GM21367 (cell line): ENCODE measurements around the gene TSPYL4.
A peak's percentile ranks its signal among the peaks of the same experiment; 100 is the strongest.
"Not testable (repeated sequence)": the region's sequence is repeated elsewhere in the genome, so short reads cannot be mapped to it uniquely, and the experiment has no call there.

Source experiments
- ATAC-seq: cut with Tn5 transposase; IDR thresholded peaks from one replicate; pipeline ENCODE4 v1.9.1; 2021; ENCODE audit not compliant: unreplicated experiment

The TSPYL4 gene

DNA sequence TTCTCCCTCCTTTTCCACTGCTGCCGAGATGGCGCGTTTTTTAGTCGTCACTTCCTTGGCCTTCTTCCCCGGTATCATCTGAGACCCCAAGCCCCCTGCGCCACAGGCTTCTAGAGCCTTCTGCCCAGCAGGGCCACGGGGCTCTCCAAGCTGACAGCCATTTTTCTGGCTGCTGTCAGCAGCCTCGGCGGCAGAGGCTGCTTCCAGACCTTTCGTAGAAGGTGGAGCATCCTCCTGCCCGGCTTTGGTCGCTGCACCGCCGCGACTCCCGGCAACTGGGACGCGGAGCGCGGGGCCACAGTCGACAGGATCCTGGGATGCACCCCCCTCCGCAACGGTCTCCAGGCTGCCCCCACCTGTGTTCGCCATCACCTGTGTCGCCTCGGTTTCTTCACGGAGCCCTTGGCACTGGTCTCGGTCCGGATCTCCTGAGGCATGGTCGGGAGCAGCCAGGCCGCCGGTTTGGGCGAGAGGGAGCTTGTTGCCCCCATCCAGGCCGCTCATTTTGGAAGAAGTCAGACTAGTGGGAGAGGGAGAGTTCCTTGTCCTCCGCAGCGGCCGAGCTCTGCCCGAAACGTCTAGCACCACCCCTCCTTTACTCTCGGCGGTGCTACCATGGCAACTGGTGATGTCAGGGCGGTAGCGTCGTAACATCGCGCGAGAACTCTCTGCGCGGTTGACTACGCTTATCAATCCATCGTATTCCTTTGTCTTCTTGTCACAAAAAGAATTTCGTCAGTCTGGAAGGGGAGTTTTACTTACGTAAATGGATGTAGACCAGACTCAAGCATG lies at the start of gene TSPYL4:
Gene TSPYL4, minus strand, starts transcription at position 571 of the 792 bp plus-strand sequence. Its CDS starts 67 bp downstream, at position 504.
- ATAC-seq = peak; percentile 100

- ATAC-seq = no peak
Observed at GRCh38 chr6:116301104-116301503, 47.2 kb upstream of the TSPYL4 start.

DNA sequence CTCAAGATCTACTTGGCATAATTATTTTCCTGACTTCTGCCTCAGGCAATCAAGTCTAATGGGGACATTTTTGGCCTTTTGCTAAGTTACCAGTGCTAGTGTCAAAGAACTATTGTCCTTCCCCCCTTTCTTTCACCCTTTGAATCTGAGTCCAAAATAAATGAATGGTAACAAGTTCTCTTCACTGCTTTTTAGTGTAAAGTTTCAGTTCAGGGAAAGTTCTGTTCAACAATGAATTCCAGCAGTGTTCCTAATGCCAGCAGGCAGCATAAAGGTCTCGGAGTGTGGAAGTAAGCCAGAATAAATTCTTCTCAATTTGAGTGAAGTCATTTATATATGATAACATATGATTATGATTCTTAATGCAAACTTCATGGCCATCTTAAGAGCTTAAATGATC lies 46.7 kb upstream of the TSPYL4 start:
- no peak for ATAC-seq

DNA sequence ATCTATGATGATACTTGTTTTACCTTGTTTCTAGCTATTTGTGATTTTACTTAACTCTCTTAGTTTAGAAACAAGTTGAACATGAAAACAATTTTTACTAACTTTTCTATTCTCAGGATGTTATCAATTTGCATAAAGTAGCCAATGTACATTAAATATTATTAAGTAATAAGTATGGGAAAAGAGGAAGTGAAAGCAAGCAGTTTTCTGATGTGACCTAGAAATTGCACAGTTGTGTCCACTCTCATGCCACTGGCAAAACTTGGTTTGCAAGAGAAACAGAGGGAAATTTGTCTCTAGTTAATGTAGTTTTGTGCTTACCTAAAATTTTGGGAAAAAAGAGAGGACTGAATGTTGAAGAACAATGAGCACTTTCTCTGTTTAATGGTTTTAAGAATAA lies 45.1 kb upstream of the TSPYL4 start:
- no peak for ATAC-seq

DNA sequence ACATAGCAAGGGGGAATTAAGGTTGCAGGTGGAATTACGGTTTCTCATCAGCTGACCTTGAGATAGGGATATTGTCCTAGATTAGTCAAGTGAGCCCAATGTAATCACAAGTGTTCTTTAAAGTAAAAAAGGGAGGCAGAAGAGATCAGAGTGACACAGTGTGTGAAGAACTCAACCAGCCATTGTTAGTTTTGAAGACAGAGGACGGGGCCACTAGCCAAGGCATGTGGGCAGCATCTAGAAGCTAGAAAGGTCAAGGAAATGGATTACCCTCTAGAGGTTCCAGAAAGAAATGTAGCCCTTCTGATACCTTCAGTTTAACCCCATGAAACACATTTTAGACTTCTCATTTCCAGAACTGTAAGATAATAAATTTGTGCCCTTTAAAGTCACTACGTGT lies 44.4 kb upstream of the TSPYL4 start:
- ATAC-seq = no peak

DNA sequence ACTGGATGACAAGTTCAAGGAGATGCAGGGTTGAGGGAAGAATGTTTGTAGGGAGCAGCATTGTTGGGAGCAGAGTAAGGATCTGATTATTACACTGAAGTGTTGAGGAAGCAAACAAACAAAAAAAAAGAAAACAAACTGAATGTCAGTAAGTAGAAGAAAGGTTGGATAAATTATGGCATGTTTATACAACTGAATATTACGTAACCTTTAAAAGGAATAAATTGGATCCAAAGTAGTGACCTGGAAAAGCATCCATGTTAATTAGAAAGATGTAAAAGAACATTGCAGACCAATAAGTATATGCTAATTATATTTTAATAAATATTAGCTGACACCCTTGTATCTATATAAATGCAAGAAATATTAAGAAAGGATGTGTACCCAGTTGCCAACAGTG lies 38.7 kb upstream of the TSPYL4 start:
- ATAC-seq = no peak

DNA sequence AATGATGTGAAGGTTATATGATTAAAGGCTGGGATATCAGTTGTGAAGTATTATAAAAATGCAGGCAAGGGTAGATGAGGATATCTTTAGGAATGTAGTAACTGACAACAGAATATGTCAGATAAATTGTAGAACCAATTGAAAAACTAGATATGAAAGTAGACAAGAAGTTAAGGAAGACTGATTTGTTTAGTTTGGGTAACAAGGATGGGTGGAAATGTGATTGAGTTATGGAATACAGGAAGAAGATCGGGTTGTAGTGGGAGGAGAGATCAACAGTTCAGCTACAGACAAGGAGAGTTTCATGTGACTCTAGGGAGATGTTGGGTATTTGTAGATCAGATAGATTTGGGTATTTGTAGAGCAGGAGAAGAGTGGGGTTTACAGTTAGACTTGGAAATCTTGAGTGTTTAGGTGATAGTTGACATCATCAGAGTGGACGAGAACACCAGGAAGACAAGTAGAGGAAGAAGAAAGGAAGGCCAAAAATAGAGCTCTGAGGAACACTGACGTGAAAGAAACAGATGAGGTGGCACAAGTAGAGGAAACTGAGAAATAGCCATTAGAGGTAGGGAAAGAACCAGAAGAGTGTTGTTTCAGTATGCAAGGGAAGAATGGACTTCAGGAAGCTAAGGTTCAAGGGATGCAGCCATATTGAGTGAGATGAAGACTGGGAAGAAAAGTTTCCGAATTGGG lies 38.0 kb upstream of the TSPYL4 start:
- ATAC-seq = no peak

DNA sequence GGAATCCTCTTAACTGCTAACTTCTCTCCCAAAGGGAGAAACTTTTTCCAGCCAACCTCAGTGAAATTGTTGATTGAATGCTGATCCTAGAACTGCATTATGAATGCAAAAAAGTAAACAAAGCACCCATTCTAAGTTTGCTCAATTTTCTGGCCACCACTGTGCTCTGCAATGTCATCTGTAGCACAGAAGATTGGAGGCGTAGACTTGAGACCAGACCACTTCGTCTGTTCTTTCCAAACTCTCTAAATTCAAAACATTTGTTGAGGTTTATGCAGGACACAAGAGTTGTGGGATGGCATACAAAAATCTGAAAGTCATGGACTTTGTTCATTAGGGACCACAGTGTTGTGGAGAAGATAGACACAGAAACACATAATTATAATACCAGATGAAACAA lies 36.9 kb upstream of the TSPYL4 start:
- no peak for ATAC-seq

- ATAC-seq = no peak
Observed at GRCh38 chr6:116289876-116290275, 36.0 kb upstream of the TSPYL4 start.

DNA sequence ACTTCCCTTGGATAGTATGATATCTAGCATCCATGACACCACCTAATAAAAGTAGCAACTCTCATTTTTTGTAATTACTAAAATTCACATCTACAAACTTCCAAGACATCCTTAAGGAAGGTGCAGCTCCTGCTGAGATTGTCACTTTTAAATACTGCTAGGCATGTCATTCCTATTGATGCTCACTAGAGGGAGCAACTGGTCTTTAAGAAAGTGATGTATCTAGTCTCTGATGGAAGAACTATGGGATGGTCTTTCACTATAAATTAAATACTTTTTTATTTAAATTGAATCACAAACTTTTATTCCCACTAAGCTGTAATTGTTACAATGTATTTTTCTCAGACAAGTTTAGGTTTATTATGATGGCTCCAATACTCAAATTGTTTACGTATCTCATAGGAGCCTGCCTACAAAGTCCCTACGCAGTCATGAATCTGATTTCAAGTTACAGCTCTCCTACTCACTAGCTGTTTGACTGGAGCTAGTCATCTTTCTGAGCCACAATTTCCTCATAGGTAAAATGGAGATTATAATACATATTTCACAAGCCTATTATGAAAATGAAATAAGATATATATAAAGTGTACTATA lies 33.9 kb upstream of the TSPYL4 start:
- peak; percentile 79 for ATAC-seq

GRCh38 chr6:116286773-116287358 lies 33.0 kb upstream of the TSPYL4 start:
- no peak for ATAC-seq

DNA sequence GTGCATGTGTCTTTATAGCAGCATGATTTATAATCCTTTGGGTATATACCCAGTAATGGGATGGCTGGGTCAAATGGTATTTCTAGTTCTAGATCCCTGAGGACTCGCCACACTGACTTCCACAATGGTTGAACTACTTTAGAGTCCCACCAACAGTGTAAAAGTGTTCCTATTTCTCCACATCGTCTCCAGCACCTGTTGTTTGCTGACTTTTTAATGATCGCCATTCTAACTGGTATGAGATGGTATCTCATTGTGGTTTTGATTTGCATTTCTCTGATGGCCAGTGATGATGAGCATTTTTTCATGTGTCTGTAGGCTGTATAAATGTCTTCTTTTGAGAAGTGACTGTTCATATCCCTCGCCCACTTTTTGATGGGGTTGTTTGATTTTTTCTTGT lies 31.1 kb upstream of the TSPYL4 start:
- ATAC-seq = not testable (repeated sequence)

DNA sequence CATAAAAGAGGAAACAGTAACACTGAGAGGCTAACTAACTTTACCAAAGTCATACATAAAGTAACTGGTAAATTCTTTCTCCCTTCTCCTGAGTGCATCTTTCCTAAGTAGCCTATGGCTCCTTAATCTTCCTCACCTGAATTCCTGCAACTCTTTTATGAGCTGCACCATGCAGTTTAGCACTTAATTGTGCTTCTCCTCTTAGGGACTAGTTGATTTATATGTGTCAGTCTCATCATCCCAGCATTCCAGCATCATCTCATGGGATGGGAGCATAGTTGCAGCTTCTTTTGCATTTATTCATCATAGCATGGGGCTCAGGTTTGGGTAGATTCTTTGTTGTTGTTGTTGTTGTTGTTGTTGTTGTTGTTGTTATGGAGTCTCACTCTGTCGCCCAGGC lies 29.3 kb upstream of the TSPYL4 start:
- ATAC-seq = no peak

DNA sequence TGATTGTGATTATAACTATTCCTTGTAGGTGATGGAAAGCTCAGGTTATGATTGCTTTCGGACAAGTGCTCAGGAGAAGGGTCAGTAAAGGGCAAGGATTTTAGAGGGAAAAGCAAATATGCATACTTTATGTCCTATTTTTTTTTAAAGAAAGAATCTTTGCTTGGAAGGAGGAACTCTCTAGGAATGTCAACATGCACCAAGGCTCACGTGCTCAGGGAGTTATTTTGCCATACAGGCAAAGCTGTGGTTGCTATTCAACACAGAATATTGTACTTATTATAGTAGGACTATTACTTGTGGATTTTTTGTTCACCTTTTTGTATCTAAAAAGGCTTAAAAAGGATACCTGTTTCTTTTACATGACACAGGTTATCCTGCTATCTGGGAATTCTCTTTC lies 28.8 kb upstream of the TSPYL4 start:
- ATAC-seq = no peak

- ATAC-seq = no peak
Observed at GRCh38 chr6:116280933-116281316, 27.1 kb upstream of the TSPYL4 start.

- no peak for ATAC-seq
Observed at GRCh38 chr6:116280161-116280932, 26.5 kb upstream of the TSPYL4 start.

GRCh38 chr6:116279232-116280160 lies 25.6 kb upstream of the TSPYL4 start, which contains the start of gene TSPYL1:
TSPYL1 (minus strand) TSS chr6:116279930; CDS start chr6:116279830, 100 bp downstream.
- ATAC-seq = peak; percentile 93

DNA sequence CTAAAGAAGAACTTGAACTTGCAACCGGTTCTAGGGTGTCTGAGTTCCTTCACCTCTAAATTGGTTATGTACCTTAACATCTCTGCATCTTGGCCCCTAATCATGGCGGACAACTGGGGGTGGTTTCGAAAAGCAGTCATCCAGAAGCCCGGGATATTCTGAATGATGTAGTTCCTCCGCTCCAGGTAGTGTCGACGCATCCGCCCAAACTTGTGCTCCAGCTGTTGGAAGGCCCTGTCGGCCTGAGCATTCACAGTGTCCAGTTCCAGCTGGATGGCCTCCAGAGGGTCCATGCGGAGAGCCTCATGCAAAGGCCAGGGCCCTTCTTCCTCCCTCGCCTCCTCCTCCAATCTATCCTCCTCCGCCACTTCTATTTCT lies 25.0 kb upstream of the TSPYL4 start:
- ATAC-seq = peak; percentile 1

DNA sequence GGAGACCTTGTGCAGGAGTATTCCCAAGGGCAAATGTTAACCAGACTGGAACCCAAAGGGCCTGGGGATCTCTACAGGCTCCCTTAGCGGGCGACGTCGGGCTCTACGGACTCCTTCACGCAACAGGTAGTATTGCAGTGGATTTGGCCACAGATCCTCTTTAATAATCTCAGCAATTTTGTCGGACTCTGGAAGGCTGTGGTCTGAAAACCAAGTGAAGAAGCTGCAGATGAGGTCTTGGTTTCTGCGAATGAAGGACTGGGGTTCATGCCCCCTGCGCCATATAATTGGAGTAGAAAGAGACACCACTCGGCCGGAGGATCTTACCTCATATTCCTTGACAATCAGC lies 24.6 kb upstream of the TSPYL4 start:
- ATAC-seq = no peak

- no peak for ATAC-seq
Observed at GRCh38 chr6:116277124-116277523, 23.2 kb upstream of the TSPYL4 start.
